Measurements from ENCODE around the gene CAMTA1. TPM values are rescaled to one million over a fixed set of nuclear protein-coding genes. Genes with fewer than 3 reads are reported as not detected.

CAMTA1 gene
- polyA plus RNA-seq, 1 donor (not counting 4 experiments of a cell fraction or from before 2014, with no cell fraction given) = 51.4 TPM

DNA sequence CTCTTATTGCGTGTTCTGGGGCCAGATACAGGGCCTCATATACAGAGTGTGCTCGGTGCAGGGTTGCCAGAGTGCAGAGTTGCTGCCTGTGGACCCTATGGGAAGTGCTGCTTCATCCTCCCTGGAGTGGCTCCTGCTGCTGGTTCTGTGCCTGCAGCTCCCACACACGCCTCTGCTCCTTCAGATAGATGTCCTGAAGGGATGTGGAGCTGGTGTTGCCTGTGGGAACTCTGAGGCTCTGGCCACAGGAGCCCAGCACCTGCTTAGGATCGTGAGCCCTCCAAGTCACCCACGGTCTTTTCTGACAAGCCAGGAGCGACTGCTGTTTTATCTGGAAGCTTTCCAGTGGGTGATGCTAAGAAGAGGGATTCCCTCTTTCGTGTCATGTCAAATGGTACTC, 120.5 kb downstream of the CAMTA1 start:
- Histone ChIP-seq H3K79me2 (ENCODE audit: control insufficient read depth, insufficient read depth, low read length) (no peaks in the 10 kb centered on the region), H3K27ac (ENCODE audit: control insufficient read depth, insufficient read depth, low read length) (no peak overlapping the region), H4K20me1 (ENCODE audit: control insufficient read depth, extremely low read depth, insufficient read depth, low read length) (no peaks in the 10 kb centered on the region), H3K9me1 (ENCODE audit: control insufficient read depth, extremely low read depth, insufficient read depth, low read length) (no peaks in the 10 kb centered on the region), H3K9ac (ENCODE audit: control insufficient read depth, extremely low read depth, insufficient read depth, low read length) (no peak overlapping the region), H3K27me3 (ENCODE audit: control insufficient read depth, extremely low read depth, insufficient read depth, low read length) (peaks cover 11% of the 10 kb centered on the region), H3K36me3 (ENCODE audit: control insufficient read depth in 2 of 2, extremely low read depth in 1 of 2, insufficient read depth in 2 of 2, low read length in 2 of 2) (no peaks in the 10 kb centered on the region), H3K4me1 (ENCODE audit: control insufficient read depth, extremely low read depth, insufficient read depth, low read length) (no peaks in the 10 kb centered on the region), H2AFZ (ENCODE audit: control insufficient read depth, low read length) (no peak overlapping the region), H3K9me3 (ENCODE audit: control insufficient read depth, low read depth, low read length) (no peaks in the 10 kb centered on the region), H3K4me3 (ENCODE audit: control insufficient read depth in 2 of 3, extremely low read depth in 1 of 3, insufficient read depth in 2 of 3, low read depth in 1 of 3, low read length in 3 of 3) (no peak overlapping the region), H3K4me2 (ENCODE audit: control insufficient read depth, extremely low read depth, insufficient read depth, low read depth, low read length) (no peak overlapping the region)
- FAIRE-seq (no peak), DNase-seq (ENCODE audit: low read depth, low spot score) (no peak)
- TF ChIP-seq EZH2 (IDR thresholded peaks at IDR 0.05; ENCODE audit: low read length) = no peak
- TF ChIP-seq, protein P1, sequence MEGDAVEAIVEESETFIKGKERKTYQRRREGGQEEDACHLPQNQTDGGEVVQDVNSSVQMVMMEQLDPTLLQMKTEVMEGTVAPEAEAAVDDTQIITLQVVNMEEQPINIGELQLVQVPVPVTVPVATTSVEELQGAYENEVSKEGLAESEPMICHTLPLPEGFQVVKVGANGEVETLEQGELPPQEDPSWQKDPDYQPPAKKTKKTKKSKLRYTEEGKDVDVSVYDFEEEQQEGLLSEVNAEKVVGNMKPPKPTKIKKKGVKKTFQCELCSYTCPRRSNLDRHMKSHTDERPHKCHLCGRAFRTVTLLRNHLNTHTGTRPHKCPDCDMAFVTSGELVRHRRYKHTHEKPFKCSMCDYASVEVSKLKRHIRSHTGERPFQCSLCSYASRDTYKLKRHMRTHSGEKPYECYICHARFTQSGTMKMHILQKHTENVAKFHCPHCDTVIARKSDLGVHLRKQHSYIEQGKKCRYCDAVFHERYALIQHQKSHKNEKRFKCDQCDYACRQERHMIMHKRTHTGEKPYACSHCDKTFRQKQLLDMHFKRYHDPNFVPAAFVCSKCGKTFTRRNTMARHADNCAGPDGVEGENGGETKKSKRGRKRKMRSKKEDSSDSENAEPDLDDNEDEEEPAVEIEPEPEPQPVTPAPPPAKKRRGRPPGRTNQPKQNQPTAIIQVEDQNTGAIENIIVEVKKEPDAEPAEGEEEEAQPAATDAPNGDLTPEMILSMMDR (optimal IDR thresholded peaks at IDR 0.05 in 1 of 3, IDR thresholded peaks at IDR 0.05 in 1 of 3, conservative IDR thresholded peaks at IDR 0.05 in 1 of 3; ENCODE audit: extremely low read depth in 1 of 3, insufficient read depth in 2 of 3, low read length in 3 of 3) = no peak
- dilution Hi-C loops (cut with MboI; ENCODE audit: extremely low pct_ligation_motif_present, low sequenced_read_pairs) = no loop called here

DNA sequence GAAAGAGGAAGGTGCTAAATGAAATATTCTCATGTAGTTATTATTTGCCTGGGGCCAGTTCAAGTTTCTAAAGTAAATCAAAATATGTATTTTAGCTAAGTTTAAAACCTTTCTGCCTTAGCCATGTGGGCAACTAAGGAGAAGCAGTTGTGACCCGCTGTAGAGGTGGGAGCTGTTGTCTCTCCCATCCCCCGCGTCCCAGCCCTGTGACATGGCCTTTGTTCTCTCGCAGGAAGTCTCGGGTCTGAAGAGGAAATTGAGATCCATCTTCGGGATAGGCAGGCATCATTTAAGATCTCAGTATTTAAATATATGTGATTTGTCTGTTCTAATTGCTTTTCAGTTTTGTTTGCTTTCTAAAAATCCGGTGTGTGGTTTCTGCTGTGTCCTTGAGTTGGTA, 121.5 kb downstream of the CAMTA1 start:
- Histone ChIP-seq H3K4me1 (ENCODE audit: control insufficient read depth, extremely low read depth, insufficient read depth, low read length) (no peaks in the 10 kb centered on the region), H4K20me1 (ENCODE audit: control insufficient read depth, extremely low read depth, insufficient read depth, low read length) (no peaks in the 10 kb centered on the region), H3K79me2 (ENCODE audit: control insufficient read depth, insufficient read depth, low read length) (no peaks in the 10 kb centered on the region), H3K27me3 (ENCODE audit: control insufficient read depth, extremely low read depth, insufficient read depth, low read length) (peaks cover 11% of the 10 kb centered on the region), H3K27ac (ENCODE audit: control insufficient read depth, insufficient read depth, low read length) (no peak overlapping the region), H3K4me2 (ENCODE audit: control insufficient read depth, extremely low read depth, insufficient read depth, low read depth, low read length) (no peak overlapping the region), H3K9me1 (ENCODE audit: control insufficient read depth, extremely low read depth, insufficient read depth, low read length) (no peaks in the 10 kb centered on the region), H3K9me3 (ENCODE audit: control insufficient read depth, low read depth, low read length) (no peaks in the 10 kb centered on the region), H3K4me3 (ENCODE audit: control insufficient read depth in 2 of 3, extremely low read depth in 1 of 3, insufficient read depth in 2 of 3, low read depth in 1 of 3, low read length in 3 of 3) (no peak overlapping the region), H2AFZ (ENCODE audit: control insufficient read depth, low read length) (no peak overlapping the region), H3K36me3 (ENCODE audit: control insufficient read depth in 2 of 2, extremely low read depth in 1 of 2, insufficient read depth in 2 of 2, low read length in 2 of 2) (no peaks in the 10 kb centered on the region), H3K9ac (ENCODE audit: control insufficient read depth, extremely low read depth, insufficient read depth, low read length) (no peak overlapping the region)
- no peak for FAIRE-seq
- TF ChIP-seq, protein P1 (optimal IDR thresholded peaks at IDR 0.05 in 1 of 3, IDR thresholded peaks at IDR 0.05 in 1 of 3, conservative IDR thresholded peaks at IDR 0.05 in 1 of 3; ENCODE audit: extremely low read depth in 1 of 3, insufficient read depth in 2 of 3, low read length in 3 of 3) = no peak
- no peak for TF ChIP-seq EZH2 (IDR thresholded peaks at IDR 0.05; ENCODE audit: low read length)
- DNase-seq (ENCODE audit: low read depth, low spot score) = no peak
- dilution Hi-C loops (cut with MboI; ENCODE audit: extremely low pct_ligation_motif_present, low sequenced_read_pairs) = no loop called here

Measured in keratinocyte (primary cell).